Colonic mucosa (tissue), 4 donors: ENCODE measurements around the gene NT5C1A. TPM values are rescaled to one million over a fixed set of nuclear protein-coding genes. Genes with fewer than 3 reads are reported as not detected.

Experiments used
- DNase-seq: peaks from one replicate; pipeline ENCODE4 v3.0.0-alpha.2; 2020
- H3K27ac ChIP-seq: fragments of 200-600 bp; one replicate; pipeline ENCODE4 v1.8.0; 2021
- H3K27me3 ChIP-seq: fragments of 200-600 bp; one replicate; pipeline ENCODE4 v1.8.0; 2021
- H3K36me3 ChIP-seq: fragments of 200-600 bp; one replicate; pipeline ENCODE4 v1.8.0; 2021
- H3K4me1 ChIP-seq: fragments of 200-600 bp; one replicate; pipeline ENCODE4 v1.8.0; 2021; ENCODE audit warnings: mild to moderate bottlenecking
- H3K4me3 ChIP-seq: fragments of 200-600 bp; one replicate; pipeline ENCODE4 v1.8.0; 2021
- H3K9ac ChIP-seq, 2 donors: one replicate each; pipeline ENCODE4 v1.7.0; 2013; ENCODE audit warnings: control low read depth in 2 of 2, low read depth in 2 of 2, low read length in 2 of 2
- H3K9me3 ChIP-seq: fragments of 200-600 bp; one replicate; pipeline ENCODE4 v1.8.0; 2021
- intact Hi-C: fragments of 100-400 bp; cut with DNase I; formaldehyde crosslinking; loops from one replicate; pipeline ENCODE4 v1.14.1; 2022
- total RNA-seq, 2 donors: library from RNA; stranded (reverse); fragmentation: NEBNext Ultra II Directional in 1 of 2; extraction: Animal tissue kit (Norgen Biotek cat#: 25700) in 1 of 2; gene quantifications; one replicate each; pipeline ENCODE4 v1.2.1, GENCODE V29; 2021
- TF ChIP-seq, protein P1 (sequence below): fragments of 200-600 bp; IDR thresholded peaks from one replicate; pipeline ENCODE4 v1.8.0; 2022; ENCODE audit warnings: antibody characterized with exemption, mild to moderate bottlenecking
- donor health status: healthy.
- donor health status: DM: no; HTN: no; CAD: no.
- donor health status: DM: no; HTN: no; CAD: no.

NT5C1A gene
- total RNA-seq, 2 donors from 2014 or later, result not detected

DNA sequence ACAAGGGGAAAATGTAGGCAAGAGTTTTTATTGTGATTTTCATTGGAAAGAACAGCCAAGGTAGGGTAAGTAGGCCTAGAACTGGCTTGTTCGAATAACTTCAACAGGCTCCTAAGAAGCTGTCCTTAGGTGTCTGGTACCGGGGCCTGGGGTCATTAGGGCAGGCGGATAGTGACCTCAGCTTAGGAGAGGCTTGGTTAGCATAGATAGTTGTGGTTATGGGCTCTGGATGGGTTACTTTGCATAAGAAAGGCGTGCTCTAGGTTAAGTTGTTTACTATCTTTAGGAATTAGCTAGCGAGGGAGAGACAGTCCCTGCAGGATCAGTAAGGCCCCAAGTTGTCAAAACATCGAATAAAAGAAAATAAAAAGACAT lies 40.0 kb upstream of the NT5C1A start:
- no peaks in the 10 kb centered on the region for H3K36me3 ChIP-seq
- intact Hi-C loops, result loop anchor here (10.0 kb wide), 1 partner anchor 617 kb away; no protein-coding TSS in a partner anchor
- DNase-seq, result no peak
- H3K4me1 ChIP-seq, result no peaks in the 10 kb centered on the region
- no peak overlapping the region for H3K4me3 ChIP-seq
- TF ChIP-seq, protein P1, sequence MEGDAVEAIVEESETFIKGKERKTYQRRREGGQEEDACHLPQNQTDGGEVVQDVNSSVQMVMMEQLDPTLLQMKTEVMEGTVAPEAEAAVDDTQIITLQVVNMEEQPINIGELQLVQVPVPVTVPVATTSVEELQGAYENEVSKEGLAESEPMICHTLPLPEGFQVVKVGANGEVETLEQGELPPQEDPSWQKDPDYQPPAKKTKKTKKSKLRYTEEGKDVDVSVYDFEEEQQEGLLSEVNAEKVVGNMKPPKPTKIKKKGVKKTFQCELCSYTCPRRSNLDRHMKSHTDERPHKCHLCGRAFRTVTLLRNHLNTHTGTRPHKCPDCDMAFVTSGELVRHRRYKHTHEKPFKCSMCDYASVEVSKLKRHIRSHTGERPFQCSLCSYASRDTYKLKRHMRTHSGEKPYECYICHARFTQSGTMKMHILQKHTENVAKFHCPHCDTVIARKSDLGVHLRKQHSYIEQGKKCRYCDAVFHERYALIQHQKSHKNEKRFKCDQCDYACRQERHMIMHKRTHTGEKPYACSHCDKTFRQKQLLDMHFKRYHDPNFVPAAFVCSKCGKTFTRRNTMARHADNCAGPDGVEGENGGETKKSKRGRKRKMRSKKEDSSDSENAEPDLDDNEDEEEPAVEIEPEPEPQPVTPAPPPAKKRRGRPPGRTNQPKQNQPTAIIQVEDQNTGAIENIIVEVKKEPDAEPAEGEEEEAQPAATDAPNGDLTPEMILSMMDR, result no peak
- no peaks in the 10 kb centered on the region for H3K9me3 ChIP-seq
- peaks cover 2% of the 10 kb centered on the region for H3K27me3 ChIP-seq
- H3K9ac ChIP-seq, result no peak overlapping the region
- H3K27ac ChIP-seq, result no peak overlapping the region

DNA sequence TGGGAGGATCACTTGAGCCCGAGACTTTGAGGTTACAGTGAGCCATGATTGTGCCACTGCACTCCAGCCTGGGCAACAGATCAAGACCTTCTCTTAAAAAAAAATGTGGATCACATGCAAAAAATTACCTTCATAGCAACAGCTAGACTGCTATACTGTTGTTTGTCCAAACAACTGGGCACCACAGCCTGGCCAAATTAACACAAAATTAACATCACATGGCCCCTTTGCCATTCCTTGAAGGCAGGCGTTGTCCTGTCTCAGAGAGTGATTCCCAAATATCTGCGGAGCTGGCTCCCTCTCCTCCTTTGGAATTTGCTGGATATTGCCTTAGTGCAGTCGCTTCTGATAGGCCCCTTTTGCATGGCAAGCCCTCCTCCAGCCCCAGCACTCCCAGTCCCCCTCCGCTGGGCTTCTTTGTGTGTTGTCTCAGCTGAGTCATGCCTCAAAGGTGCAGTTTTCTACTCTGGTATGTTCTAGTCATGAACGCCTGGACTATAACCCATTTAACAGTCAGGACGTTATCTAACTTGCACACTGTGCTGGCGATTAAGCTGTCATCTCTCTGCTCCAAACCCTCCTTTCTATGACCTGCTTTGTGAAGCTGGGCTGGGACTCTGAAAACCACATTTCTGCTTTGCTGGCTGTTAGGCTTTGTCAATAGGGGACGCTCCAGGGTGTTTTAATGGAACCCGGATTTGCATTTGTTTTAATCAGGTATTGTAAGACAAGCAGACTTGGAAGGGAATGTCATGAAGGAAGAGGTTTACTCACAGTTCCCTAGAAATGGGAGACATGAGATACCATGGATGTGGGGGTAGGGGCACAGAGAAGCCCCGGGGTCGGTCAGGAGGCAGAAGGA lies 39.4 kb upstream of the NT5C1A start:
- intact Hi-C loops, result loop anchor here (10.0 kb wide), 1 partner anchor 617 kb away; no protein-coding TSS in a partner anchor
- no peak for DNase-seq

DNA sequence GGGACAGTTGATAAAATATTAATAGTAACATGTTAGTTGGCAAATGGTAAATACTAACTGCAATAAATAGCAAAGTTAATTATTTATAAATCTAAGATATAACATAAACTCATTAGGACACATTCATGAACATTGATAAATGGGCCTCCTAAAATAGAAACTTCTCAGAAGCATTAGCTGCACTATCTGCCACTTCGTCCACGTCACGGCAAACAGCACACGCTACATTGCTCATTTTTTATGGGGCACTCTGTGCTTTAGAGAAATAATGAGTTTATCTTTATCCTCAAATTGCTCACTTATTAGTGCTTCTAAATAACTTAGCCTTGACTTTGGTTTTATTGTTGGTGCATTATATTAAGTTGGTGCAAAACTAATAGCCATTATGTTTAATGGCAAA lies 35.6 kb upstream of the NT5C1A start:
- TF ChIP-seq, protein P1, result no peak

More for the DNA sequence above, 39.4 kb upstream of the NT5C1A start:
- H3K9ac ChIP-seq, result no peak overlapping the region
- no peaks in the 10 kb centered on the region for H3K36me3 ChIP-seq
- H3K27ac ChIP-seq, result no peak overlapping the region
- H3K9me3 ChIP-seq, result no peaks in the 10 kb centered on the region
- H3K4me3 ChIP-seq, result no peak overlapping the region
- H3K27me3 ChIP-seq, result no peaks in the 10 kb centered on the region
- no peaks in the 10 kb centered on the region for H3K4me1 ChIP-seq
- TF ChIP-seq, protein P1, result no peak

DNA sequence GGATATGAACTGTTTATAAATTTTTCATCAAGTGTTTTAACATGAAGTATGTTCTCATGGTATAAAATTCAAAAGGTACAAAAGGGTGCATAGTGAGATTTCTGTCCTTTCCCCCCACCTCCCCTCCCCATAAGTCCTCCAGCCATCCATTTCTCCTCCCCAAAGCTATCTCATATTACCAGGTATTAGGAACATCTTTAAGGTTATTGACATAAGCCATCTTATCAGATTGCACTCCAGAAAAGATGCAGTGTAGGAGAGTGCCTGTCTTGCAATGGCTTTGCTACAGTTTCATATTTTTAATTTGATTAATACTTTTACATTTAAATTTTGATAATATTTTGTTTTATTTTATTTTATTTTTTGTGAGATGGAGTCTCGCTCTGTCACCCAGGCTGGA lies 32.9 kb upstream of the NT5C1A start:
- no peak for DNase-seq
- Histone ChIP-seq H3K4me3 (no peak overlapping the region), H3K27ac (no peak overlapping the region), H3K9ac (no peak overlapping the region), H3K36me3 (no peaks in the 10 kb centered on the region), H3K4me1 (no peaks in the 10 kb centered on the region), H3K27me3 (no peaks in the 10 kb centered on the region), H3K9me3 (no peaks in the 10 kb centered on the region)
- TF ChIP-seq, protein P1, result no peak
- intact Hi-C loops, result no loop called here

More for the DNA sequence above, 35.6 kb upstream of the NT5C1A start:
- H3K4me3 ChIP-seq, result no peak overlapping the region
- H3K27me3 ChIP-seq, result no peaks in the 10 kb centered on the region
- no peak for DNase-seq
- H3K36me3 ChIP-seq, result no peaks in the 10 kb centered on the region
- no peaks in the 10 kb centered on the region for H3K9me3 ChIP-seq
- H3K9ac ChIP-seq, result no peak overlapping the region
- intact Hi-C loops, result no loop called here
- H3K27ac ChIP-seq, result no peak overlapping the region
- H3K4me1 ChIP-seq, result no peaks in the 10 kb centered on the region

DNA sequence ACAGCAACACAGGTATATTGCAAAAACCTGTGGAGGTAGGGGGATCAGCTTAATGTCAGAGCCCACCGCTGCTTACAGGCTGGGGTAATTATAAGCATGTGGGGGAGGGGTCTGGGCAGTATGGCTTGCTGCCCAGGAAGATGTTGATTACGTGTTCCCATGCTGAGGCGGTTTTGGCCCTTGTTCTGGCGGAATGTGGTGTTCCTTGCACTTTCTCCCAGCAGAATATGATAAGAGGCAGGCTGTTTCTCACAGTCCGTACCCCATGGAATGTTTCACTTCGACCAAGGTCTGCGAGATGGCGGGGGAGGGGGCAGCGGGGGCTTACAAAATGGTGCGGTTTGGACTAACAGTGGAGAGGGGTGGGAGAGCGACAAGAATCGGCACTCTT lies 29.1 kb upstream of the NT5C1A start:
- TF ChIP-seq, protein P1, result no peak
- Histone ChIP-seq H3K27me3 (no peaks in the 10 kb centered on the region), H3K27ac (no peak overlapping the region), H3K36me3 (no peaks in the 10 kb centered on the region), H3K4me1 (no peaks in the 10 kb centered on the region), H3K9ac (no peak overlapping the region), H3K9me3 (no peaks in the 10 kb centered on the region), H3K4me3 (no peak overlapping the region)
- intact Hi-C loops, result no loop called here
- no peak for DNase-seq
